GM18868 (cell line): ENCODE measurements around the gene RAB29.
"Not testable (repeated sequence)": the region's sequence is repeated elsewhere in the genome, so short reads cannot be mapped to it uniquely, and the experiment has no call there.

ENCODE experiments used
- ATAC-seq: cut with Tn5 transposase; IDR thresholded peaks from one replicate; pipeline ENCODE4 v1.9.1; 2021; ENCODE audit warnings: mild to moderate bottlenecking, moderate library complexity; ENCODE audit not compliant: unreplicated experiment

The RAB29 gene, protein sequence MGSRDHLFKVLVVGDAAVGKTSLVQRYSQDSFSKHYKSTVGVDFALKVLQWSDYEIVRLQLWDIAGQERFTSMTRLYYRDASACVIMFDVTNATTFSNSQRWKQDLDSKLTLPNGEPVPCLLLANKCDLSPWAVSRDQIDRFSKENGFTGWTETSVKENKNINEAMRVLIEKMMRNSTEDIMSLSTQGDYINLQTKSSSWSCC

DNA sequence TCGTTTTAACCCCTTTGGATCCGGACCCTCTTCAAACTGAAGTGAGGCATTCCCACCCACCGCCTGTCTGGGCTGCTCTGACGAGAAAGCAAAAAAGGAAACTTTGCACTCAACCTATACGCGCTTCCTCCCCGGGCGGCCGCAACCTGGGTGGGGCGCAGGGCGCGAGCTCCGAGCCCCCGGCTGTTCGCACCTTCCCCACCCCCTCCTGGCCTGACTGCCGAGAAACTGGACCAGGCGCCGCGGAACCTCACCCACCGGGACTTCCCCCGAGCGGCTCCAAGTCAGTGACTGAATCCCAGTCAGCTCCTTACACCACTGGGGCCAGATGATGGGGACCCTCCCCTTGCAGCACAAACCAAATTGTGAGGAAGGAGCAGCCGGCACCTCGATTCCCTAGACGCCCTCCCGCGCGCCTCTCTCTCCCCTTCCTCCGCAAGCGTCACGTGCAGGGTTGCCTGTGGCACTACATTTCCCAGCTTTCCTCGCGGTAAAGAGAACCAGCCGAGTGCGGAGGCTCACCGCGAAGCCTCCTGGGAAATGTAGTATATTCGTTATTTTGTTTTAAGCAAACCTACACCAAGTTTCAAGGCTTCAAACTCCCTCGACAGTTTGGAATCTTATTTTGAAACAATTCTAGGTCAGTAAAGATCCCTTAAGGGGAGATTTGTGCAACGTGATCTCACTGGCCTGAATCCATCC is at the start of gene RAB29:
TSS of gene RAB29 (minus strand) at position 468 of the 702 bp plus-strand sequence. CDS start 526 bp downstream, outside the sequence.
- peak; percentile 60 for ATAC-seq

DNA sequence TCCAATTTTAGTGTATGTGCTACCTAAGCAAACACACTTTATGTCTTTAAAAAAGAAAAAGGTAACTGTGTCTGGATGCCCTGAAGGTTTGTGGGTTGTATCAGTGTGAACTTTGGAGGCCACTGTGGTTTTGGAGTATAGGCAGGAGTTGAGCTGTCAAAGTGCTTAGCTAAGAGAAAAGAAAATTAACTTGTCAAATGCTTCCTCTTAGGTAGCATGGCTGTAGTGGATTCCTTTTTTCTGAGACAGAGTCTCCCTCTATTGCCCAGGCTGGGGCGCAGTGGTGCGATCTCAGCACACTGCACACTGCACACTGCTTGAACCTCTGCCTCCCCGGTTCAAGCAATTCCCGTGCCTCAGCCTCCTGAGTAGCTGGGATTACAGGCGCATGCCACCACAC is 48.9 kb upstream of the RAB29 start:
- ATAC-seq = no peak

DNA sequence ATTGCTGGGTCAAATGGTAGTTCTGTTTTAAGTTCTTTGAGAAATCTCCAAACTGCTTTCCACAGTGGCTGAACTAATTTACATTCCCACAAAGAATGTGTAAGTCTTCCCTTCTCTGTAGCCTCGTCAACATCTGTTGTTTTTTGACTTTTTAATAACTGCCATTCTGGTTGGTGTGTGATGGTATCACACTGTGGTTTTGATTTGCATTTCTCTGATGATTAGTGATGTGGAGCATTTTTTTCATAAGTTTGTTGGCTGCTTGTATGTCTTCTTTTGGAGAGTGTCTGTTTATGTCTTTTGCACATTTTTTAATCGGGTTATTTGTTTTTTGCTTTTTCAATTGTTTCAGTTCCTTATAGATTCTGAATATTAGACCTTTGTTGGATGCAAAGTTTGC is 48.0 kb upstream of the RAB29 start:
- ATAC-seq = not testable (repeated sequence)

DNA sequence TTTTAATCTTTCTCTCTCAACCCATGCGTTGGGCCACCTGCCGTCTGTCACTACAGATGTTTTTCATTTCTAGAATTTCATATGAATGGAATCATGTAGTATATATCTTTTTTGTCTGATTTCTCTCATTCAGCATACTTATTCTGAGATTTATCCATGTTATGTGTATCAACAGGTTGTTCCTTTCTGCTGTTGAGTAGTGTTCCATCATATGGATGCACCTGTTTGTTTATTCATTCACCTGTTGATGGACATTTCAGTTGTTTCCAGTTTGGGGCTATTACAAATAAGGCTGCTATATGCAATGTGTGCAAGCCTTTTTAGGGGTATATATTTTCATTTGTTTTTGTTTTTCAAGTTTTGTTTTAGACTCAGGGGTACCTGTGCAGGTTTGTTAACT is 47.1 kb upstream of the RAB29 start:
- no peak for ATAC-seq

DNA sequence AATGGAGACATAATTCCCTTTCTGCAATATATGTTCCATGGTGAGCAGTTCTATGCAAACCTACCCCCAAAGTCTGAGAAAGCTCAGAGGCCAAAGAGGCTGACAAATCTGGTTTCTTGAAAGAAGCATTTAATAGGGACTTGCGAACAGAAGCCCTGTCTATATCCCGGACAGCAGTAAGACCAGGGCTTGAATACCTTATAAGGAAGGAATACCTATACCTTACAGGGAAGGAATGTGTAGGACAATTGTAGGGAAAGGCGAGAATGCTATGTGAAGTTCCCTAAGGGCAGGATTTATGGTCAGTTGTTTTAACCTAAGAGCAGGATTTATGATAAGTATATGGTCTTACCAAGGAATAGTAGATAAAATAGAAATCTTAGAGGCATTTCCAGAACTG is 42.7 kb upstream of the RAB29 start:
- no peak for ATAC-seq

DNA sequence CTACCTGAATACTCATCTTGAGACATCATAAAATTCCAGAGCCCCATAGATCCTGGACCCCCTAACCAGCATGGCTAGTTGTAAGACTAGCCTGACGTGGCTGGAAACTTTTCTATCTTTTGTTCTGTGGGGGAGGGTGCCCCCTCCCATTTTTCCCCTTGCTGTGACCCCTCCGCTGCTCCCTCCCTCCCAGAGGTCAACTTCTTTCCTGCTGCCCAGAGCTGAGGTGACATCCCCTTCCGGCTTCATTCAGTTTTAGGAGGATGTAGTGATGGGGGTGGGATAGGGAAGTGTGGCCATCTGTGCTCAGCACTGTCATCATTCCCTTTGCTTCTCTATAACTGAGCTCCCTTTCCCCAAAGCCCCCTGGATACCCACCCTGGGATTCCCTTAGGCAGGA is 42.1 kb upstream of the RAB29 start:
- ATAC-seq = no peak

DNA sequence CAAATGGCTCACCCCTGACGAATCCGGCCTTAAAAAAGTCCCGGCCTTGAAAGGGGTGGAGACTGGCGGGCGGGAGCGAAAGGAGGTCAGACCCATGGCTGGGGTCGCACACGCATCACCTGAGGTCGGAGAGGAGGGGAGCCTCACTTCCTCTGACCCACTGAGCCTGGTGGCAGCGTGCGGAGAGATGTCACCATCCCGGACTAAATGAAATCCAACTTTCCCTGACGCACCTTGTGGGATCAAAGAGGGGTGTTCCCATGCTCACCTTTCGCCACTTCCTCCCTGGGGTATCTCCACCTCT is 38.4 kb upstream of the RAB29 start:
- ATAC-seq = no peak

DNA sequence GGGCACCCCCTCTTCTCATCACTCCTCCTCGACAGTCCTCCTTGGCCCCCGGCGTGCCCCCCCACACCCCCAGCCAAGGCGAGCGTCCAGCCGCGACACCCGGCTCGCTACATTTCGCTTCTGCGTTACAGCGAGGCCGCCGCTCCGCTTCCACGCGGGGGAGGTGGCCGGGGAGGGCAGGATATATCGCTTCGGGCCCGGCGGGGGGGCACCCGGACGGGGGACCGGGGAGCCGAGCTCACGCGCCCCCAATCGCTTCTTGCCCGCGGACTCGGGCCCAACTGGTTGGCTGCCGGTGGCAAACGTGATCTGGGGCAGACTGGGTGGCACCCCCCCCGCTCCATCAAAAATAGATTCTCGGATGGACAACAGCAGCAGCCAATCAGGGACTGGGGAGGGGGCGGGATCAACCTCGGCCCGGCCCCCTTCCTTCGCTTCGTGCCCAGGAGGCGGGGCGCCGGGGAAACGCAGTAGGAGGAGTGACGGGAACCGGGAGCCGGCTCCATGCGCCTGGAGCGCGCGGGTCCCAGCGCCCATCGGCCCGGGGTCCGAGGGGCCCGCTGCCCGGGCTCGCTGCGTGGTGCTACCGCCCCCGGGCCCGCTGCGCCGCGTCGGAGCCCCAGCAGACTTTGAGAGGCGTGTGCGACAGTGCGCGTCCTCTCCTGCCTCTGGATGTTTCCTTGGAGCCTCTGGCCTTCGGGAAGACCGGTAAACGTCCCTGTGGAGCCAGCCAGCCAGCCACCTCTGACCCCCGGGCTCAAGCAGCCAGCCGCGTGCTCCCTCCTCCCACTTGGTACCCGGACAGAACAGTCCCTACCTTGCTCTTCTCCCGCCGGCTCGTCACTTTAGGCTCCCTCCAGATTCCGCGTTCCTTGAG is 37.8 kb upstream of the RAB29 start, which contains the start of gene SLC41A1:
TSS of gene SLC41A1 (minus strand) at position 321 of the 877 bp plus-strand sequence. CDS start 2,757 bp downstream, outside the sequence.
- ATAC-seq = peak; percentile 80

DNA sequence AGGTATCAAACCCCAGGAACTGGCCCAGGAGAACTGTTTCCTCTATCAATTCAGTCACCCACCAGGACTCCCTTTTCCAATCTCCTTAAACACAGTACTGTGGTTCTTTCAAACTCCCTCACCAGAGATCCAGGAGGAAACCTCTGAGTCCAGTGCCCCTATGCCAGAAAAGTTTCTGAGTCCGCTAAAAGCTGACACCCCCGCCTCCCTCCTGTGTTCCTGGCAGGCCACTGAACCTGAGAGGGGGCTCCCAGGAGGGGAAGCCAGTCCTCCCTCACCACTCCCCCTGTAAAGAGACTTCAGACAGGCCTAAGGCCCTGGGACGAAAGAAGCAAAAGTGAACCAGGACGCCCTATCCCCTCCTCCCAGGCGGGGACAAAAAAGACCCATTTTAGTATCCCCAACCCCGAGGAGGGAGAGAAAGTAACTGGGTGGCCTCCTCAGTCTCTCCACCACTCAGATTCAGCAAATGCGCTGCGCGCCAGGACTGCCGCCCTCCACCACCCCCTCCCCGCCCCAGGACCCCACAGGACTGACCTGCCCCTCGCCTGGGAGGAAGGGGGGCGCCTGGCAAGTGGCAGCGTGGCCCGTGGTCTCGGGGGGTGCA is 37.1 kb upstream of the RAB29 start:
- ATAC-seq = no peak

DNA sequence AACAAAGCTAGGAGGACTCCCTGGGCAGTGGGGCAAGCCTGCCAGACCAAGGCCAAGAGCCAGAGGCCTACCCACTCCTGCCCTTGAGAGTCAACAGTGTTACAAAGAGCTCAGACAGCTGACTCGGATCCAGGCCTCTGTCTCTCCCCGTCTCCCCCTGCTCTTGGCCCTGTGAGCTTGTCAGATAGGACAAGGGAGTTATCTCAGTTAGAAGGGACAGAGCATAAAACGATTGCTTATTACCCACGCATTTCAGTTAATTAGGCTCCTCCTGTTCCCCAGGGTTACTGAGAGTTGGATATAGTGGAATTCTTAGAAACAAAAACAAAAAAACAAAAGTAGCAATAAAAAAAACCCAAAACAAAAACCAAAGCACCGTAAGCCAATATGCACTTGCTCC is 36.4 kb upstream of the RAB29 start:
- ATAC-seq = no peak

DNA sequence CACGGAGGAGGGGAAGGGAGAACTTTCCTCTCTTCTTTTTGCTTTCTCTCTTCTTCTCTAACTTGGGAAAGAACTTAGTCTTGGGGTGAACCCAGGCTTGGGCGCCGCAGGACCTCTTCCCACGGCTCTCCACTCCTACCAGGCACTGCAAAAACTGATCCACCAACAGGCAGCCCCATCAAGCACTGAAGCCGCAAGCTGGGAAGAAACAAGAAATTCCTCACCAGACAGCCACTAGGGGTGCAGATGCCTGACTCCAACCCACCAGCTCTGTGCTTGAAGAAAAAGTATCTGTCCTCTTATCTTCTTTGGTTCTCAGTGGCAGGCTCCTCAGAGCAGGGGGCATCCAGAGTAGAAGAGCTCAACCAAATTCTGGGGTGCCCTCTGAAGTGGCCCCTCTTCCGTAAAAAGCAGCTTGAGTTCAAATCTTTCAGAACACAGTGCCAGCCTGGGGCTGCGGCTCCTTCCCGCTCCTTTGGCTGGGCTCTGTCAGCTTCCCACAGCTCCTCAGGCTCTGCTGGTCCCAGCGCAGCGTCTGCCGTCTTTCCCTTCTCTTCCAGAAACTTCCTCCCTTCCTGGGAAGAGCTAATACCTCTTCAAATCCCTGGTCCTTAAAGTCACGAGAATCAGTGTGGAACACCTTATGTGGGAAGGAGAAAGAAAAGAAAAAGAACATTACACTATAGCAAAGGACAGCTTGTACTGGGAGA is 35.3 kb upstream of the RAB29 start:
- no peak for ATAC-seq

DNA sequence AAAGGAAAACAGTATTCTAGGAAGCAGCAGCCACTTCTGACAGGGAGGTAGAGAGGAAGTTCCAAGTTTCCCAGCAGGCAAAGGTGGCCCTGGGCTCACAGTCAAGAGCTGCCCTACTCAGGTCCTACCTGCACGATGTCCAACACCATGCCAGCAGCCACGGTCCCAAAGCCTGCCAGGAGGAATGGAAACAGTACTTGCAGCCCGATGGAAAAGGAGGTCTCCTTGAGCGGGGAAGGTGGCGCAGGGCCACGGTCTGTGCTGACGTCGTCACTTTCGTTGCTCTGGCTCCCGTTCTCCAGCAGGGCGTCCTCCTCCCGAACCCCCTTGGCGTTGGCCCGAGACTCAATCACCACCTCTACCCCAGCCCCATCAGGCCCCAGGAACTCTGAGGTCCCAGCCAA is 34.7 kb upstream of the RAB29 start:
- no peak for ATAC-seq

DNA sequence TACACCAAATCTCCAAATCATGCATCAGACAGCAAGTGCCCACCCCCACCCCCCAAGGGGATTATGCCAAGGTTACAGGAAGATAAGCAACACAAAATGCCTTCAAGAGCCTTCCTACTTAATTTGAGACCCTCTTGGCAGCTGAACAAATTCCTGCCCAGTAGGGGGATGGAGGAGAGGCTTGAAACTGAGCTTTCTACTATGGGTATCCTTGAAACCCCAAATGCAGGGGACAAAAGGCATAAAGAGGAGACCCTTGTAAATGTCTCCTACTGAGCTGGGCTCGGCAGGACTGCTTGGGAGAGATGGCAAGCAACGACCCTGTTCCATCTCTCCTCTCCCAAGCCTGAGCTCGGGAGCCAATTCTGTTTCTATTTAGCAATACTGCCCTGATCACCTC is 34.2 kb upstream of the RAB29 start:
- ATAC-seq = no peak

DNA sequence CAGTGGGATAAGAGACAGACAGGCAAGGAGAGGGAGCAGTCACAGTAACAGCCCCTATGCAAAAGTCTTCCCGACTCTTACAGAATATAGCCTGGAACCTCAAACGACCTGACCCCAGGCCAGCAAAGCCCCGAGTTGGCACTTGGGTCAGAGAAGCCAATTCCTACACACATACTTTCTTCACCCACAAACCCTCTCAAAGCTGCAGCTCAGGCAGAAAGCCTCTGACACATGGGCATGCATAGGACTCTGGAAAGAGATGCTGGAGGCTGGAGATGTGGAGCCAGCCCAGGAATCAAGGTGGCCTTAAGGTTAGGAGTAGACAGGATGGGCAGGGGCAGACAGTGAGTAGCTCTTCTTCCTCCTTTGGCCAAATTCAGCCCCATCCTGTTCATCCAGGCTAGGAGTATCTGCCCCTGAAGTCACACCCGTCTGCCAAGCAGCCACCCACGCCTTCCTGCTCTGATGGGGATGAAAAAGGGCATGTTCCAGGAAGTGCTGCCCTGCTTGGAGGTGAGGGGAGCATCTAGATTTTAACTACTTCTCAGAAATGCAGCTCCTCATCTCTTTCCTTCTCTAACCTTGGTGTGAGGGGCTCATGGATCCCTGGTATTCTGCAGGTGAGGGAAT is 29.9 kb upstream of the RAB29 start:
- no peak for ATAC-seq

DNA sequence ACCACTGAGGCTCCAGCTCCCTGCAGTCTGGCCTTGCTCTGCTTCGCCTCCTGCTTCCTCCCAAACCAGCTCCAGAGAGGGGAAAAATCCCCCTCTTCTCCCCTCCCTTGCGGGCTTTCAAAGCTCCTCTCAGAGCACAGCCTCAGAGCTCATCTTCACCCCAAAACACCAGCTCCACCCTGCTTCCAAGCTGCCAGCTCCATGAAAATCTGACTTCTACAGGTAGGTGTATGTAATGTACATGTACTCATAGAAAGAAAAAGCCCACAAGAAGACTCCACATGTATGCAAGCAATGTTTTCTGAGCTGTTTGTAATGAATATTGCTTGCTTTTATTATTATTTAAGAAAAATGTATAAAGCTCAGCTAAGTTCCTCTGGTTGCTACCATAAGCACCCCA is 29.3 kb upstream of the RAB29 start:
- no peak for ATAC-seq

DNA sequence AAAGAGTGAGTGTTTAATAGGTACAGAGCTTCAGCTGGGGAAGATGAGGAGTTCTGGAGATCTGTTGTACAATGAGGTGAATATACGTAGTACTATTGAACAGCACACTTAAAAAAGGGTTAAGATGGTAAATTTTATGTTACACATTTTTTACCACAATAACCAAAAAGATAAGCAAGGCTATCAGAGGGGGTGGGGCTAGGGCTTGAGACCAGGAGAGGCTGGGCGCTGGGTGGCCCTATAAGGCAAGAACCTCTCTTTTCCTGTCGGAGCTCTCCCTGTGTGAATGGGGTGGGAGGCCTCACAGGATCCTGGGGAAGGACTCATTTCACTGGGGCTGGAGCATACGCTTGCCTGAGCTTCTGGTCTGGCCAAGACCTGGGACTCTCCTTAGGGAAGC is 28.7 kb upstream of the RAB29 start:
- ATAC-seq = no peak

DNA sequence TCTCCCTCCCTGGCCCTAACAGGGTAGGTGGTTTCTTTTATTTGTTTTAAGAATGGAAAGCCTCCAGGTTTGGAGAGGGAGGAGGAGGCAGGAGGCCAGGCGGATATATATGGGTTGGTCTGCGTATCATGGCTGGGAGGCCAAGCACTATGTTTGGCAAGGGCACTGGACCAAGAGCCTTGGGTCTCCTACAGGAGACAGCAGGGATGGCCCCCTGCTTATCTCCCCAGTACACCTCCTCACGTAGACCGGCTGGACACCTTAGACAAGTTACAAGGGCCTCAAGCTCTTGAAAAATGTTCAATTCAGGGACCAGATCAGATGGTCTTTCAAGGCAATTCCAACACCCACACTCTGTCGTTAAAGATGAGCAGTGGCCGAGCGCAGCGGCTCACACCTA is 26.8 kb upstream of the RAB29 start:
- no peak for ATAC-seq

DNA sequence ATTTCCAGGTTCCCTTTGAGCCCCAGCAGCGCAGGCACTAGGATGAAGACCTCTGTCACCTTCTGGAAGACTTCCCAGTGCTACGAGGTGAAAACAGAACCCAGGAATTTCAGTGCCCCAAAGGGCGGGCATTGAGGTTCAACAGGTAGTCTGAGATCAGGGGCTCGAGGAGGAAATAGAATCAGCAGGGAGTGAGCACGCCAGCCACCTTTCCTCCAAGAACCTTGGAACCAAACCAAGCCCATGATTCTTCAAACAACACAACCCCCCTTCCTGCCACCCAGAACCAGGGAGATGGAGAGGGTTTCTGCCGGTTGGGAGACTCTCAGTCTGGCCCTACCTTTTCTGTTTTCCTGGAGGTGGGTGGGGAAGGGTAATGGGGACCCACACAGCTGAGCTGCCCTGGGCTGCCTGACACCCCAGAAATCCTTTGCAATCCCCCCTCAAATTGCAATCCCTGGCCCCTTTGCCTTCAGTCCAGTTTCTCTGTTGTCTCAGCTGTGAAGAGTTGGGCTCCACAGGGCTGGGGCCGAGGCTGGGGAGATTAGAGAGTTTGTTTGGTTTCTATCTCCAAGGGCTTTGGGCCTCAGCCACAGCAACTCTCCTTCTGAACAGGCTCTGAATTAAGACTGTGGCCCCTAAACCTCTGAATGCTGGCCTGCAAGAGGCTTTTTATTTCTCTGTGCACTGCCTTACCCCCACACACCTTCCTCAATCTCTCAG is 25.9 kb upstream of the RAB29 start:
- no peak for ATAC-seq

DNA sequence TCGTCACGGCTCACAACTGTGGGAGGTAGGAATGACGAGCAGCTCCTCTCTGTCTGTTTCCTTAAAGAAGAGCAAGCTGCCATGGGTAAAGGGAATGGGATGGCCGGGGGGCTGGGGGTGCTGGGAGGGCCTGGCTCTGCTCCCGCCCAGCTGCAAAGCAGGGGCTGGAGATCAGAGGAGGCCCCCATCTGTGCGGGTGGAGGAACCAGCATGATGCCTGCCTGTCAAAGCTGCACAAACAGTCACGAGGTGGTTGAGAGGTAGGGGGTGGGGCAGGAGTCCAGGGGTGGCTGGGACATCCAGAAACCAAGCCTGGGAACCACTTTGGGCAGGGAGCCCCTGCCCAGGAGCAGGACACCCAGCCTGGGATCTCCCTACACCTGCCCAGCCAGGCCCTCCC is 25.1 kb upstream of the RAB29 start:
- ATAC-seq = no peak

DNA sequence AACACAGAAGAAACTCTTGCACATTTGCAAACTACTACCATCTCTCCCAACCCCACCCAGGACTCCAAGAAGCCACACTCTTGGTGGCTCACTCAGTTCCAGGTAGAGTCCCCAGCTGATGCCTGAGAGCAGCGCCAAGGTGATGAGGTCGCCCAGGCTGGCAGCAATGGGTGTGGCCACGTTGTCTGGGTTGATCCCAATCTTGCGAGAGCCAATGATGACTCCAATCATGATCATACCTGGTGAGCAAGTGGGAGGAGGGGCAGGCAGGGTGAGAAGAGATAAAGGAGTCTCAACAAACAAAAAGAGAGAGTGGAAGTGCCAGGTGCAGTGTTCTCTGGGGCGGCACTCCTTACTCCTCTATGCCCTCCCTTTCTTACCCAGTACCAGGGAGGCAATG is 23.3 kb upstream of the RAB29 start:
- no peak for ATAC-seq
